GM19351 (cell line): ENCODE results near the gene TACC2.
"Not testable (repeated sequence)": the region's sequence is repeated elsewhere in the genome, so short reads cannot be mapped to it uniquely, and the experiment has no call there.

ENCODE experiments used
- ATAC-seq: cut with Tn5 transposase; IDR thresholded peaks from one replicate; pipeline ENCODE4 v1.9.1; 2021; ENCODE audit warnings: mild to moderate bottlenecking, moderate library complexity; ENCODE audit not compliant: unreplicated experiment

TACC2 gene, protein sequence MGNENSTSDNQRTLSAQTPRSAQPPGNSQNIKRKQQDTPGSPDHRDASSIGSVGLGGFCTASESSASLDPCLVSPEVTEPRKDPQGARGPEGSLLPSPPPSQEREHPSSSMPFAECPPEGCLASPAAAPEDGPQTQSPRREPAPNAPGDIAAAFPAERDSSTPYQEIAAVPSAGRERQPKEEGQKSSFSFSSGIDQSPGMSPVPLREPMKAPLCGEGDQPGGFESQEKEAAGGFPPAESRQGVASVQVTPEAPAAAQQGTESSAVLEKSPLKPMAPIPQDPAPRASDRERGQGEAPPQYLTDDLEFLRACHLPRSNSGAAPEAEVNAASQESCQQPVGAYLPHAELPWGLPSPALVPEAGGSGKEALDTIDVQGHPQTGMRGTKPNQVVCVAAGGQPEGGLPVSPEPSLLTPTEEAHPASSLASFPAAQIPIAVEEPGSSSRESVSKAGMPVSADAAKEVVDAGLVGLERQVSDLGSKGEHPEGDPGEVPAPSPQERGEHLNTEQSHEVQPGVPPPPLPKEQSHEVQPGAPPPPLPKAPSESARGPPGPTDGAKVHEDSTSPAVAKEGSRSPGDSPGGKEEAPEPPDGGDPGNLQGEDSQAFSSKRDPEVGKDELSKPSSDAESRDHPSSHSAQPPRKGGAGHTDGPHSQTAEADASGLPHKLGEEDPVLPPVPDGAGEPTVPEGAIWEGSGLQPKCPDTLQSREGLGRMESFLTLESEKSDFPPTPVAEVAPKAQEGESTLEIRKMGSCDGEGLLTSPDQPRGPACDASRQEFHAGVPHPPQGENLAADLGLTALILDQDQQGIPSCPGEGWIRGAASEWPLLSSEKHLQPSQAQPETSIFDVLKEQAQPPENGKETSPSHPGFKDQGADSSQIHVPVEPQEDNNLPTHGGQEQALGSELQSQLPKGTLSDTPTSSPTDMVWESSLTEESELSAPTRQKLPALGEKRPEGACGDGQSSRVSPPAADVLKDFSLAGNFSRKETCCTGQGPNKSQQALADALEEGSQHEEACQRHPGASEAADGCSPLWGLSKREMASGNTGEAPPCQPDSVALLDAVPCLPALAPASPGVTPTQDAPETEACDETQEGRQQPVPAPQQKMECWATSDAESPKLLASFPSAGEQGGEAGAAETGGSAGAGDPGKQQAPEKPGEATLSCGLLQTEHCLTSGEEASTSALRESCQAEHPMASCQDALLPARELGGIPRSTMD (N-terminal part only)

DNA sequence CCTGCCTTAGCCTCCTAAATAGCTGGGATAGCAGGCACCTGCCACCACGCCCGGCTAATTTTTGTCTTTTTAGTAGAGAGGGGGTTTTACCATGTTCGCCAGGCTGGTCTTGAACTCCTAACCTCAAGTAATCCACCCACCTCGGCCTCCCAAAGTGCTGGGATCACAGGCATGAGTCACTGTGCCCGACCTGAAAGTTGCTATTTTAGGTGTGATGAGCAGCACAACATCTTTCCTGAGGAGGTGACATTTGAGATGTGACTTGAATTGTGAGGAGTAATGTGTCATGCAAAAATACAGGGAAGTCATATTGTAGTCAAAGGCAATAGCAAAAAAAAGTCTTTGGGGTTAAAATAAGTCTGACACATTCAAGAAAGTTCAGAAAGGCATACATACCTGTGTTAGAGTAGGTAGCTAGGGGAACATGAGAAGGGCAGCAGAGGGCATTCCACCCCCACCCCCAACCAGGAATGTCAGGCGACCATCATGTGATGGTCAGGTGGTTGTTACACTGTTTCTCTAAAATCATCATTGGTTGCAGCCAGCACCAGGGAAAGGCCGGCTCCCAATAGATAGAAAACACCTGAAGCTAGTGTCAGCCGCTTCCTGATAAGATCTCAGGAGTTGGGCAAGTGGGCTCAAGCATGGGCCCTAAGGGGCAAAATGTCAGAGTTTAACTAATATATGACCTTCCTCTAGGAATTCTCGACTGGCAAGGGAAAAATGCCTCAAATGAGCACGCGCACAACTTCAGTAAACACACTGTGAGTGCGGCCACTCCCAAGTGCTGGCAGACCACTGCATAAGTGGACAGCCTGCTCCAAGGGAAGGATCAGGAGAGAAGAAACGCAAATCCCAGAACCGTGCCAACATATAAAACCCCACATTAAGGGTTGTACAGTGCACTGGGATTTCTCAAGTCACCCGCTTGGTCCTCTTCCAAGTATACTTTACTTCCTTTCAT, at the start of gene TACC2:
TACC2 (plus strand) TSS at position 803 of the 964 bp plus-strand sequence. CDS start 32,819 bp downstream, outside the sequence.
- ATAC-seq = no peak

DNA sequence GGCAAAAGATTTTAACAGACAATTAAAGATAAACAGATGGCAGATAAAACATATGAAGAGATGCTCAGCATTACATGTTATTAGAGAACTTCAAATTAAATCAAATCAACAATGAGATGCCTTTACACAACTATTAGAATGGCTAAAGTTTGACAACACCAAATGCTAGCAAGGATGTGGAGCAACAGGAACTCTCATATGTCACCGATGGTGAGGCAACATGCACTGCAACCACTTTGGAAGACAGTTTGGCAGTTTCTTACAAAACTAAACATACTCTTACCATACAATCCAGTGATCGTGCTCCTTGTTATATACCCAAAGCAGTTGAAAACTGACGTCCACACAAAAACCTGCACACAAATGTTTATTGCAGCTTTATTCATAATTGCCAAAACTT, 47.4 kb upstream of the TACC2 start:
- ATAC-seq = no peak

DNA sequence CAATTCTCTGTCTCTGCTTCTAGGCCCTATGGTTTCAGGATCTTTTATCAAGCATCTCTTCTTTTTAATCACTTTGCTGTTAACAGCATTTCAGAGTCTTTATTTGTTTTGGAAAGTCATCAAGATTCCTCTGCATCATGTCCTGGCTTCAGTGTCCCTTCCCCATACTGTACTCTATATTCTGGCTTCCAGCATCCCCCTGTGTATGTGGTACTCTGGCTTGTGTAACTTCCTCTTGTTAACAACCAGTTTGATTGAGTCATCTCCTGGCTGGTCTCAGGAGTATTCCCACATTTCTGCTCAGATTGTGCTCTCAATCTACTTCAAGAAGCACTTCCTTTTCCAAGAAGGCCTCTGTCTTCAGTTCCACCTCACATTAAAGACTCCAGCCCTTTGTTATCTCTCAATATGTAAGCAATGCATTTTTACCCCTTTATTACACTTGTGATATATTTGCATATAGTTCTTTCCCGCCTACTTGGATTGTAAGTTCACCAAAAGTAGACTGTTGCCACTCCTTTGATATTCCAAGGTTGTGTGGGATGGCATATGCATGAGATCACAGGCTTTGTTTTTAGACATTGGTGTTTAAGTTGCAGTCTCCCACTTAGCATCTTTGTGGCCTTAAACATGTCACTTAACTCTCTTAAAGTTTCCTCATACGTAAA, 46.1 kb upstream of the TACC2 start:
- ATAC-seq = no peak

DNA sequence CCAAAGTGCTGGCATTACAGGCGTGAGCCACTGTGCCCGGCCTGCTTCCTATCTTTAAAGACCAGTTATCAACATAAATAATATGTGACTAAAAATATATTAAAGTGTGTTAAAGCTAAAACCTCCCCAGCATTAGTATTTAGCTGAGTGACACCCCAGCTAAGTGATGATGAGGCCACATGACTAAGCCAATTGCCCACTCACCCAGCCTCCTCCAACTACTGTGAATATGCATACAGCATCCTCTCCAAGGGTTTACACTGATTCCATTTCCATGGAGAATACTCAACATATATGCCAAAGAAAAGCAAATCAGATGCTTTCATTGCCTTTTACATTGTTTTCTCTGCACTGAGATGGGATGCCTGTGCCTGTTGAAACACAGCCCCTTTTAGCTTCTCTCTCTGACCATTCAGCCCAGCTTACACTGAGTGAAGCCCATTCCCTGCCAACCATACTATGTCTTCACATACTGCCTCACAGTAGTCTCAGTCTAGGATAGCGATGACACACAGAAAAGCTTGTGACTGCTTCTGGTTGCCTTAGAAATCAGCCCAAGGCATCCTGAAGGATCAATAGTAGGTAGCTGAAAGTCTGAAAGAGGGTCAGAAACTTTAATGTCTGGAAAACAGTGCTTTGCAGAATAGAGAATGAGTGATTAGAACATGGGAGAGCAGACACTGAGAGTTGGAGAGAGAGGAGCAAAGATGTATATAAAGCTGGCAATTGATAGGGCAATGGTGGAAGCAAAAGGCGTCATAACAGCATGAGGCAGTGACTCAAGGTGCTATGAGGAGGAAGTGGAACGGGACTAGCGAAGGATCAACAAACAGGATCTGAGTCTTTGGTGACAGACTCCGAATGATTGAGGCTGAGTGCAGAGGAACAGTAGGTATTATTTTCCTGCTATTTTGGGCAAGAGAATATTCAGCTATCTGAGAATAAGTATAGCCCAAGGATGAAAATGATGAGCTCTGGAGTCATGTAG, 41.3 kb upstream of the TACC2 start:
- ATAC-seq = no peak

DNA sequence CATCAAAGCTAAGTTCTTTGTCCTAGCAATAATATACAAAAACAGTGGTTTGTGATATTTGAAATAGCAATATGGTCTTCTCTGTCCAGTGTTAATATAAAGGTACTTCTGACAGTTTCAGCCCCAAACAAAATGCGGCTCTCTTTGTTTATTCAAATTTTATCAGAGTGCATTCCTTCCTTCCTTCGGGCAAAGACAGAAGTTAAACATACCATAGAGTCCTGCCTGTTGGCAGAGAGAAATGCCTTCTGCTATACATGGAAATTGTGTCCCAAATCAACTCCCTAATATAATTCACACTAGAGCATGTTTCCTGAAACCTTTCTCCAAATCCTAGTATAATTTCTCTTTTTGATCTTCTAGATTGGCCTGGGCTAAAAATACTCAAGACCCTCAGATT, 39.9 kb upstream of the TACC2 start:
- ATAC-seq = no peak

DNA sequence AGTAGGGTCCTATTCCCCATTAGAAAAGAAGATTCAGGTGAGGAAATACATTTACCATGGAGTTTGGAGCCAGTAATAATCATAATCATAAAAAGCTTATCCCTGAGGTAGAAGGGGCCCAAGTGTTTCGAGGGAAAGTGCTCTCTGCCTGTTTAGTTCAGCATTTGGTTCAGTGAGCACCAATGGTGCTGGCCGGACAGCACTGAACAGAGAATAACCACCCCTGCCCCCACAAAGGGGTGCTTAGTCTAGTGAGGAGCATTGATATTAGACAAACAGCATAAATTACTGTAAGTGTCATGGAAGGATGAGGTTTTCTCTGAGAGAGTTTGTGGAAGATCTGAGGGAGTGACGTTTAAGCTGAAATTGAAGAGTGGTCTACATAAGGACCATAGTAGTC, 39.5 kb upstream of the TACC2 start:
- ATAC-seq = no peak

DNA sequence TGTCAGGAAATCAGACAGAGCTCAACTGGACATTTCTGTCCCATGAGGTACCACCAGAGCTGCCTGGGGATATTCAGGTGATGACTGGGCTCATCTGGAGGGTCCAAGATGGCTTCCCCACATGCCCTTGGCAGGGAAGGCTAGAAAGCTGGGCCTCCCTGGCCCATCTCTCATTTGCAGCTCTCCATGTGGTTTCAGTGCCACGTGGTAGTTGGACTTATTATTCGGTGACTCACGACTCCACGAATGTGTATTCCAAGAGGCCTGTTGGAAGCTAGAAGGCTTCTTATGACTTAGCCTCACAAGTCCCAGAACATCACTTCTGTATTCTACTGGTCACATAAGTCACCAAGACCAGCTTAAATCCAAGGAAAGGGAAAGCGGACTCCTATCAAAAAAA, 36.7 kb upstream of the TACC2 start:
- ATAC-seq = no peak

DNA sequence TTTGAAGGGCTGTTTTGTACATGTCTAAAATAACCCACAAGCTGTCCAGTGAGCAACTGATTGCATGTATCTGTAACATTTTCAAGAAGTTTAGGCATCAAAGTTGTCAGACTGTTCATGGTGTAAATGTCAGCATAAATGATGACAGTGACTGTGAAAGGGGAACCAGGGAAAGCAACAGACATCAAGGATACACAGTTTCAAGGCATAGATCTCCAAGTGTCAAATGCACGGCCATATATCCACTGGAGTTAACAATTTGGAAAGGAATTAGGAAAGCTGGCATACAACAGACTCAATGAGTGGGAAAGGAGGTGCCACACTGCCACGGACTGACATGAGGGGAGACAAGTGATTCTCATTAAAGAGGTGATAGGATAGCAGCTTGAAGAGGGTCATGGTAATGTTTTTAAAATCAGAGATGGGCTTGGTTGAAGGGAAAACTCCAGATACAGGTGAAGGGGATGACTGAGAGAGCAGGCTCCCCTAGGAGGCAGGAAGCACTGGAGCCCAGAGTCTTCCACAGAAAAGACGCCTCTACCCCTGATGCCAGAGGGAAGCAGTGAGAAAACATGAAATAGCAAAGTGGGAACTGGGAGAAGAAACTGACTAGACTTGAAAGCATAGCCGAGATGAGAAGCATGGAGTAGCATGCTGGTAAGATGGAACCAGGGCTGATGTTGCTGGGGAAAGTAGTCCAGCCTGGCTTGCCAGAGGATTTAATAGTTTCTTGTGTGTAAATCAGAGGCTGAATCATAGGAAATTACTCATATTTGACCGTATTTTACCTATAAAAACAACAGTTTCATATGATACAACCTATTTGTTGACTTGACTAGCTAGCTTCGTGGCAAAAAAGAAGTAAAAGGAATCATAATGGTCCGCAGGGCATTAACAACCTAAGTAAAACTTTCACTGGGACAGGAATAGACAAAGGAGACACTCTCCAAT, 32.6 kb upstream of the TACC2 start:
- ATAC-seq = no peak

DNA sequence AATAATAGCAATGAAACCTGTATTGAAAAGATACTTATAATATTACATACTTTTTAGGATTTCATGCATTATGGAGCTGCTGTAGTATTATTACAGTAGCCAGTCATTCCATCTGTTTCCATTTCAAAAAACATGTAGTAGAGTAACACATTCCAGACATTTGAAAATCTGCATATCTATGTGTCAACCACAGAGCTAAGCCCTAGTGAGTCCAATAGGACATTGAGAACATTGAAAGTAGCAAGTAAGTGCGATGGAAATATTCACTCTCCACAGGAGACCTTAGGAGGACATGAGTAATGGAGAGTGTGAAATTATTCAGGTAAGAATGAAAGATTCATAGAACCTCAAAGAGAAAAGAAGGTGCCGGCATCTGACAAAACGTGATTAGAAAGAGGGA, 29.3 kb upstream of the TACC2 start:
- ATAC-seq = no peak

DNA sequence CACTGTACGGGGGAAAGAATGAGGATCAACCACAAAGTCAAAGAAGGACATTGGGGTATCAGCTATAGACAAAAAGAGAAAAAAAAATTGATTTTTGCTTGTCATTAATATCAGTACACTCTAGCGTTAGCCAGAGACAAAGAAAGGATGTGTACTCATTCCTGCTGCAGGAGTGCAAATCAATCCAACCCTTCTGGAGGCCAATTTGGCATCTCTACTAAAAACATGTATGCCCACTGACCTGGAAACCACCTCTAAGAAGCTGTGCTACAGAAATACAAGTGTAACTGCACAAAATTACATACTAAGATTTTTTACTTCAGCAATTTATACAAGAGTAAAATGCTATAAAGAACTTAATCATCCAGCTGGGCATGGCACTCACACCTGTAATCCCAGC, 27.5 kb upstream of the TACC2 start:
- no peak for ATAC-seq

DNA sequence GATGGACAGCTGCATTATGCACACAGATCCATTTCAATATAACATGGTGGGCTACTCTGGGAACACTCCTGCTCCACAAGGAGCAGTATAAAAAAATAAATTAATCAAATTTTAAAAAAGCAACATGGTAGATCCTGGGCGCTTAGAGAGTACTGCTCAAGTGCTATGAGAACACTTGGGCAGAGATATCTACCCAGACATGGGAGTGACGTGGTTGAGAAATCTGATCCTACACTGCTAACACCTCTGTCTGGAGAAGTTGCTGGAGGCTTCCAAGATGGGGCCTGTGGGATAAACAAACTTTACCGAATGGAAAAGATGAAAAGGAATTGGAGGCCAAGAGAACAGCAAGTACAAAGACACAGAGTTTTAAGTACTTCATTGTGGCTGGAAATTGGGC, 23.0 kb upstream of the TACC2 start:
- no peak for ATAC-seq

DNA sequence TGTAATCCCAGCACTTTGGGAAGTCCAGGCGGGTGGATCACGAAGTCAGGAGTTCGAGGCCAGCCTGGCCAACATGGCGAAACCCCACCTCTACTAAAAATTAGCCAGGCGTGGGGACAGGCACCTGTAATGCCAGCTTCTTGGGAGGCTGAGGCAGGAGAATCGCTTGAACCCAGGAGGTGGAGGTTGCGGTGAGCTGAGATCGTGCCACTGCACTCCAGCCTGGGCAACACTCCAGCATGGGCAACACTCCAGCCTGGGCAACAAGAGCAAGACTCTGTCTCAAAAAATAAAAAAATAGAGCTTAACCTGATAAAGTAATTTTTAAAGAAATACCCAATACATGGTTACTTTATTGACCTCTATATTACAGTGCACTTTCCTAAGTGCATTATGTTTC, 19.9 kb upstream of the TACC2 start:
- ATAC-seq = not testable (repeated sequence)

DNA sequence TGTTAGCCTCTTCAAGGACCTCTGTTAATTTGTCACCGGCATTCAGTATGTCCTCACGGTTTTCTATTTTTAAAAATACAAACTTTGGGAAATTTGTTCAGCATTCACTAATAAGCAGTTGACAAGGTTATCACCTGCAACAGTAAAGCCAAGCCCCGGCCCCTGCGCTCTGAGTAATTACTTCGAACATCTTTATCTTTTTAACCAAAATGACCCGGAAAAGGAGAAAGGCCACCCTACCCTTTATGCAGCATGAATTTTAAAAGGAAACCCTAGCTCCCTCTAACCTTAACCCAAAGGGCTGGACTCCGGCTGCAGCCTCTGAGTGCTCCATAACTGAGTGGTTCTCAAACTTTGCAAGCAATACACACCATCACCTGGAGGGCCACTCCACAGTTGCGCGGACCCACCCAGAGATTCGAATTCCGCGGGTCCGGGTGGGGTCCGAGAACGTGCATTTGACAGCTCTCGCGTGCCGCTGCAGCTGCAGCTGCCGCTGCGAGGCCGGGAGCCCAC, 14.9 kb upstream of the TACC2 start:
- ATAC-seq = peak; percentile 26

DNA sequence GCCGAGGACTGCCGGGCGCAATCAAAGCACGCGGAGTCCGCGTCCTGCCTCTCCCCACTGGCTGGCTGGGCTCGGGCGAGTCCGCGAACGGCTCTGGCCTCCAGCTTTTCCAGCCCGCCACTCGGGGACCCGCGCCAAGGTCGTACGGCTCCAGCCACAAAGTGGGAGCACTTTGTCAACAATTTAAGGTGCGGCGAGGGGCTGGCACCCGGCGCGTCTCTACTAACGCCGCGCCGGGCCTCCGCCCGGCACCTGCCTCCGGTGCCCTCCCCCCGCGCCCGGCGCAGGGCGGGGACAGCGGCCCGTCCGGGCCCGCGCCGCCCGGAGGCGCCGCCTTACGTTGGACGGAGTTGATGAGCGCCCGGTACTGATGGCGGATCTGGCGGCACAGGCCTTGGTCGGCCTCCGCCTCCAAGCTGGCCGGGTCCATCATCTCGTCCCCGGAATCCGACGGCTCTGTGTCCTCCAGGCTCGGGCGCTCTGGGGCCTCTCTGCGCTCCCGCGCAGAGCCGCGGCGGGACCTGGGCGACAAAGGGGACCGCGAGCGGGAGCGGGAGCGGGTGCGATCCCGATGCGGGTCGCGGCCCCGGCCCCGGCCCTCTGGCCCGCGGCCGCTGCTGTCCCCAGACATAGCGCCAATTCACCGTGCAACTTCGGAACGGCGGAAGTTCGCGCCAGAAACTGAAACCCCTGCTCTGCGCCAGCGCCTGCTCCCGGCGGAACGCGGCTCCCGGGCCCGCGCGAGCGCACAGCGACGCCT, 14.2 kb upstream of the TACC2 start, which contains the start of gene NSMCE4A:
NSMCE4A (minus strand) TSS at position 683 of the 760 bp plus-strand sequence; CDS start at position 631, 52 bp downstream.
- ATAC-seq = peak; percentile 76

DNA sequence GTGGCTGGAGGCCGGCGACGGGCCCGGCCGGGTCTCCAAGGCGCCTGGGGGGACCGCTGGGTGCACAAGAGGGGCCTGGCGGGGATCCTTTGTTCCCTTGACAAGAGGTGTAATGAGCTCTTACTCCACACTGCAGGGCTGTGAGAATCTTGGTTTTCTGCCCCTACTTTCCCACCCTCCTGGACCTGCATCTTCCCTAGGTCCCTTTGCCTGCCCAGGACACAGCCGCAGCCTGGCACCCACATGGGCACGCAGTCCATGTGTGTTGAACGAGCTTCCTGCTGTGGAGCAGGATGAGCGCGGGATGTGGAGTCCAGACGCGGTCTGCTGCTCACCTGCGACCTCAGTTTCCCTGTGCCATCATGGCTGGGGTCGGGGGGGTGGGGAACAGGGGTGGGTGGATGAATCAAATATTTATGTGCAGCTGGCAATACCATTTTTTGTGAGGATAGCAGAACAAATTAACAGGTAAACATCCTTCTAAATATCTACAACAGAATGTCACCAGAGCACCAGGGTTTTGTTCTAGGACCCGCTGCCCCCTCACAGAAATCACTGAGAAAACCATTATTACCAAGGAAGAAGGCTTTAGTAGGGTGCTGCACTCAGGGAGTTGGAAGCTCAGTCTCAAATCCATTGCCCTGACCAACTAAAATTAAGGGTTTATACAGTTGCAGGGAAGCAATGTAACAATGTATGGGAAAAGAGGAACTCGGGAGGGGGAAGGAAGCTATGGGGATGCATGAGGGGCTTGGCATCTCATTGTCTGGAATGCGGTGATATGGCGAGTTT, 13.5 kb upstream of the TACC2 start:
- ATAC-seq = no peak
